ENCODE results near the gene S1PR3. TPM values are rescaled to one million over a fixed set of nuclear protein-coding genes. Genes with fewer than 3 reads are reported as not detected.

Gene S1PR3
- total and polyA plus RNA-seq, 9 of the 15 experiments (the other 6 are each of a cell fraction or from before 2014, with no cell fraction given), result 0.03 to 2.0 (median 0.29) TPM

DNA sequence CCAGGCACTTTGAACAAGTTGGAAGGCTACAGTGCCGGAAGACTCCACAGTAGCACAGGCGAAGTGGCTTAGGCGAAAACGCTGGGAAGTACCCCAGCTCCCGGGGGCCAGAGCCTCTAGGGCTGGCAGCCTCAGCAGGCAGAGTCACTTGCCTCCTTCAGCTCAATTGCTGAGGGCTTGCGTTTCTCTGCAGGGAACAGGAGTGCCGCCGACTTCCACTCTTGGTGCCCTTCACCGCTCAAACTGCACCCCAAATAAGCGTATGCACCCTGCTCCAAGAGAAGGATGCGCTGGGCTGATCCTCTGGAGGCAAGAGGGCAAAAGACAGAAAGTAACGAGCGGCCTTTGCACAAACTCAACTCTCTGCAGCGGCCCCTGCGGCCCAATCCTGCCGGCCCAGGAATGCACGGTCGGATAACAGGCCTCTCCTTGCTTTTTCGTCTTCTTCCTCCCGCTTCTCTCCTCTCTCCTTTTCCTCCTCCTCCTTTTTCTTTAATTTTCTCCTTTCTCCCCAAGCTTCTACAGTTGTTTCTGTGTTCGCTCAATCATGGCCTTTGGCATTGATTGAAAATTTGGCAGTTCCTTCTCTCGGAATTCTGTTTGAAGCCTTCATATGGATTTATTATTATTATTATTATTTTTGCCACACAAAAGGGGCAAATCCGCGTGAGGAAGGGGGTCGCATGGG lies 1.1 kb upstream of the S1PR3 start:
- no peaks in the 10 kb centered on the region for H3K9me3 ChIP-seq (replicated peaks; ENCODE audit: control insufficient read depth, insufficient read depth, low read depth, low read length)
- BruUV-seq (replicated peaks), result no TSS peak
- no peak overlapping the region for H3K9ac ChIP-seq (ENCODE audit: insufficient read depth in 1 of 2, low read depth in 2 of 2, low read length in 2 of 2)
- ChIA-PET CTCF (ENCODE audit: low intra/inter-chr PET ratio) (no interaction called here), POLR2A (no interaction called here)
- in situ Hi-C loops (cut with MboI) (no loop called here), intact Hi-C loops (cut with micrococcal nuclease) (loop anchor here (10.0 kb wide), 1 partner anchor 305 kb away; no protein-coding TSS in a partner anchor)
- H4K20me1 ChIP-seq (replicated peaks; ENCODE audit: control insufficient read depth, insufficient read depth, low read length), result no peaks in the 10 kb centered on the region
- FAIRE-seq, result no peak
- no peak overlapping the region for H3K4me2 ChIP-seq (ENCODE audit: insufficient read depth, low read length)
- H3K4me1 ChIP-seq (replicated peaks in 1 of 2; ENCODE audit: control insufficient read depth in 2 of 2, insufficient read depth in 2 of 2, low read length in 2 of 2), result peaks cover 0 to 11% of the 10 kb centered on the region in 2 experiments; a peak in 3 of 5 replicates
- H2AFZ ChIP-seq (ENCODE audit: low read depth, low read length), result no peak overlapping the region
- H3K9me1 ChIP-seq (ENCODE audit: control insufficient read depth, insufficient read depth, low read length), result no peaks in the 10 kb centered on the region
- no peak overlapping the region for H3K4me3 ChIP-seq
- 71% methylated on average over 19 of the region's 25 CpGs for WGBS (ENCODE audit: insufficient coverage, low coverage, missing lambda C conversion rate)
- H3K79me2 ChIP-seq (ENCODE audit: control insufficient read depth, insufficient read depth, low read length), result no peaks in the 10 kb centered on the region
- no peak for DNase-seq (ENCODE audit: extremely low read depth in 1 of 4, low spot score in 3 of 4)
- no peak for ATAC-seq
- H3K36me3 ChIP-seq (ENCODE audit: control insufficient read depth, insufficient read depth, low read length), result no peaks in the 10 kb centered on the region
- no peak overlapping the region for H3K27ac ChIP-seq (ENCODE audit: extremely low read depth, low read depth, low read length)
- peaks cover 0 to 18% of the 10 kb centered on the region in 2 experiments; a peak in 2 of 5 replicates for H3K27me3 ChIP-seq (ENCODE audit: control insufficient read depth in 2 of 2, insufficient read depth in 2 of 2, low read length in 2 of 2)
- no peak for TF ChIP-seq SRF (CRISPR knock-in tag; IDR thresholded peaks at IDR 0.05)
- TF ChIP-seq NR1H2 (CRISPR knock-in tag; IDR thresholded peaks at IDR 0.05), result no peak
- no peak for TF ChIP-seq MIER1 (IDR thresholded peaks at IDR 0.05; ENCODE audit: low read depth)
- TF ChIP-seq SAP30 (IDR thresholded peaks at IDR 0.05; ENCODE audit: borderline replicate concordance, insufficient read depth, low read depth, low read length, poor library complexity, severe bottlenecking), result no peak
- TF ChIP-seq ARID3A (IDR thresholded peaks at IDR 0.05; ENCODE audit: borderline replicate concordance, low read depth, low read length), result no peak
- TF ChIP-seq SIRT6 (IDR thresholded peaks at IDR 0.05; ENCODE audit: low read depth, low read length), result no peak
- TF ChIP-seq, protein P1, sequence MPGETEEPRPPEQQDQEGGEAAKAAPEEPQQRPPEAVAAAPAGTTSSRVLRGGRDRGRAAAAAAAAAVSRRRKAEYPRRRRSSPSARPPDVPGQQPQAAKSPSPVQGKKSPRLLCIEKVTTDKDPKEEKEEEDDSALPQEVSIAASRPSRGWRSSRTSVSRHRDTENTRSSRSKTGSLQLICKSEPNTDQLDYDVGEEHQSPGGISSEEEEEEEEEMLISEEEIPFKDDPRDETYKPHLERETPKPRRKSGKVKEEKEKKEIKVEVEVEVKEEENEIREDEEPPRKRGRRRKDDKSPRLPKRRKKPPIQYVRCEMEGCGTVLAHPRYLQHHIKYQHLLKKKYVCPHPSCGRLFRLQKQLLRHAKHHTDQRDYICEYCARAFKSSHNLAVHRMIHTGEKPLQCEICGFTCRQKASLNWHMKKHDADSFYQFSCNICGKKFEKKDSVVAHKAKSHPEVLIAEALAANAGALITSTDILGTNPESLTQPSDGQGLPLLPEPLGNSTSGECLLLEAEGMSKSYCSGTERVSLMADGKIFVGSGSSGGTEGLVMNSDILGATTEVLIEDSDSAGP (CRISPR knock-in tag; IDR thresholded peaks at IDR 0.05), result no peak
- no peak for TF ChIP-seq ZNF174 (CRISPR knock-in tag; IDR thresholded peaks at IDR 0.05)
- TF ChIP-seq ZFPM2 (CRISPR knock-in tag; IDR thresholded peaks at IDR 0.05), result no peak
- TF ChIP-seq, protein P2, sequence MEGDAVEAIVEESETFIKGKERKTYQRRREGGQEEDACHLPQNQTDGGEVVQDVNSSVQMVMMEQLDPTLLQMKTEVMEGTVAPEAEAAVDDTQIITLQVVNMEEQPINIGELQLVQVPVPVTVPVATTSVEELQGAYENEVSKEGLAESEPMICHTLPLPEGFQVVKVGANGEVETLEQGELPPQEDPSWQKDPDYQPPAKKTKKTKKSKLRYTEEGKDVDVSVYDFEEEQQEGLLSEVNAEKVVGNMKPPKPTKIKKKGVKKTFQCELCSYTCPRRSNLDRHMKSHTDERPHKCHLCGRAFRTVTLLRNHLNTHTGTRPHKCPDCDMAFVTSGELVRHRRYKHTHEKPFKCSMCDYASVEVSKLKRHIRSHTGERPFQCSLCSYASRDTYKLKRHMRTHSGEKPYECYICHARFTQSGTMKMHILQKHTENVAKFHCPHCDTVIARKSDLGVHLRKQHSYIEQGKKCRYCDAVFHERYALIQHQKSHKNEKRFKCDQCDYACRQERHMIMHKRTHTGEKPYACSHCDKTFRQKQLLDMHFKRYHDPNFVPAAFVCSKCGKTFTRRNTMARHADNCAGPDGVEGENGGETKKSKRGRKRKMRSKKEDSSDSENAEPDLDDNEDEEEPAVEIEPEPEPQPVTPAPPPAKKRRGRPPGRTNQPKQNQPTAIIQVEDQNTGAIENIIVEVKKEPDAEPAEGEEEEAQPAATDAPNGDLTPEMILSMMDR (IDR thresholded peaks at IDR 0.05 in 2 of 3, conservative IDR thresholded peaks at IDR 0.05 in 1 of 3; ENCODE audit: insufficient read depth in 2 of 3, low read depth in 1 of 3, low read length in 3 of 3), result no peak
- no peak for TF ChIP-seq OTX1 (CRISPR knock-in tag; IDR thresholded peaks at IDR 0.05)
- no peak for TF ChIP-seq ZKSCAN8 (CRISPR knock-in tag; IDR thresholded peaks at IDR 0.05)
- TF ChIP-seq, protein P3, sequence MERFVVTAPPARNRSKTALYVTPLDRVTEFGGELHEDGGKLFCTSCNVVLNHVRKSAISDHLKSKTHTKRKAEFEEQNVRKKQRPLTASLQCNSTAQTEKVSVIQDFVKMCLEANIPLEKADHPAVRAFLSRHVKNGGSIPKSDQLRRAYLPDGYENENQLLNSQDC (CRISPR knock-in tag; IDR thresholded peaks at IDR 0.05), result no peak
- TF ChIP-seq RBM39 (optimal IDR thresholded peaks at IDR 0.05; ENCODE audit: low read depth, low read length), result no peak
- TF ChIP-seq, protein P4, sequence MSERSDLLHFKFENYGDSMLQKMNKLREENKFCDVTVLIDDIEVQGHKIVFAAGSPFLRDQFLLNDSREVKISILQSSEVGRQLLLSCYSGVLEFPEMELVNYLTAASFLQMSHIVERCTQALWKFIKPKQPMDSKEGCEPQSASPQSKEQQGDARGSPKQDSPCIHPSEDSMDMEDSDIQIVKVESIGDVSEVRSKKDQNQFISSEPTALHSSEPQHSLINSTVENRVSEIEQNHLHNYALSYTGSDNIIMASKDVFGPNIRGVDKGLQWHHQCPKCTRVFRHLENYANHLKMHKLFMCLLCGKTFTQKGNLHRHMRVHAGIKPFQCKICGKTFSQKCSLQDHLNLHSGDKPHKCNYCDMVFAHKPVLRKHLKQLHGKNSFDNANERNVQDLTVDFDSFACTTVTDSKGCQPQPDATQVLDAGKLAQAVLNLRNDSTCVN (CRISPR knock-in tag; IDR thresholded peaks at IDR 0.05), result no peak
